NCI-H82 treated with DMSO at 0.1 percent for 48 hours (cell line): Measurements from ENCODE around the gene VPS13C.

Experiments used
- DNase-seq: peaks from one replicate; lab custom pipeline; 2025; ENCODE audit not compliant: unreplicated experiment; lab: John Stamatoyannopoulos, UW

Gene VPS13C

GRCh38 chr15:61822511-61822910 is 237.7 kb downstream of the VPS13C start:
- no peak for DNase-seq

DNA sequence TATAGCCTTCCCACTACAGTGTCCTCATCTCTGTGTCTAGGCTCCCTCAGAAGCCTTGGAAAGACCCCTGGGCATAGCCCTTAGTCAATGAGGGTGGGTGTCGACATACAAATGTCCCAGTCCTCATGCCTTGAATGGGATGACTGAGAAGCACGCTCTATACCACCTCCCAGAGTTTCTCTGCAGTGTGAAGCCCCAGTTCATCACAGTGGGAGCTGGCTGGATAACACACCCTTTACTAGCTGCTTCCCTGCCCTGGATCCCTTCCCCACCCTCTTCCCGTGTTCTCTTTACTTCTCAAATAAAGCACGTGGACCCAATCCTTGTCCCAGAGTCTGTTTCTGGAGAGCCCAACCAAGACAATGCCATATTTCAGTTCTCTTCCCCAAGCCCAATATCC is 239.3 kb downstream of the VPS13C start:
- DNase-seq: no peak

- DNase-seq: no peak
These were observed 240.0 kb downstream of the VPS13C start for GRCh38 chr15:61820212-61820611.

DNA sequence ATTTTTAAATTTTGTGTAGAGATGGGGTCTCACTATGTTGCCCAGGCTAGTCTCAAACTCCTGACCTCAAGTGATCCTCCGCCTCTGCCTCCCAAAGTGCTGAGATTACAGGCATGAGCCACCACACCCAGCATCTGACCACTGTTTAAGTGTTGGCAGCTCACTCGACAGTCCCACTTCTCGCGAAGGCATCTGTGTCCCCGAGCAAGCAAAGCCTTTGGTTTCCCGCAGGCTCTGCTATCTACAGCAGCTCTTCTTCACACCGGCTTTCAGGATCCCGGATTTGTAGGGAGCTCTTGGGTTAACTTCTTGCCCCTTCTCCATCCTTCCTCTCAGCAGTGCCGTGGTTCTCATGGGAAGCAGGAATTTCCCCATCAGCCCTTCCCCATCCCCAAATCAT is 240.9 kb downstream of the VPS13C start:
- no peak for DNase-seq

- no peak for DNase-seq
These were observed 241.4 kb downstream of the VPS13C start for GRCh38 chr15:61818801-61819200.

DNA sequence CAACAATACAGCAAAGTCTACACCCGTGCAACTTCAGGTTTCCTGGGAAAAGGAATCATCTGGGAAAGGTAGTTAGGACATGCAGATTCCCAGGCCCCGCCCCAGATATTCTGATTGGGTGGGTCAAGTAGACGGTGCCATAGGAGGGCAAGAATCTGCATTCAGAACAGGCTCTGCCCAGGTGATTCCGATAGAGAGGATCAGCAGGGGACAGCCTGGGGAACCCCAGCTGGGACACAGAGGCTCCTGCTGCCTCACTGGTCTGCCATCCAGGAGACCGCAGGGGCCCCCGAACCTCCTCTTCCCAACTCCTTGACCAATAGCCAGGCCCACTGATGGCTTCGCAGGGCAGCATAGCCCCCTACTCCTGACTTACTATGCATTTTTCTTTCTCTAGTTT is 243.4 kb downstream of the VPS13C start:
- no peak for DNase-seq

DNA sequence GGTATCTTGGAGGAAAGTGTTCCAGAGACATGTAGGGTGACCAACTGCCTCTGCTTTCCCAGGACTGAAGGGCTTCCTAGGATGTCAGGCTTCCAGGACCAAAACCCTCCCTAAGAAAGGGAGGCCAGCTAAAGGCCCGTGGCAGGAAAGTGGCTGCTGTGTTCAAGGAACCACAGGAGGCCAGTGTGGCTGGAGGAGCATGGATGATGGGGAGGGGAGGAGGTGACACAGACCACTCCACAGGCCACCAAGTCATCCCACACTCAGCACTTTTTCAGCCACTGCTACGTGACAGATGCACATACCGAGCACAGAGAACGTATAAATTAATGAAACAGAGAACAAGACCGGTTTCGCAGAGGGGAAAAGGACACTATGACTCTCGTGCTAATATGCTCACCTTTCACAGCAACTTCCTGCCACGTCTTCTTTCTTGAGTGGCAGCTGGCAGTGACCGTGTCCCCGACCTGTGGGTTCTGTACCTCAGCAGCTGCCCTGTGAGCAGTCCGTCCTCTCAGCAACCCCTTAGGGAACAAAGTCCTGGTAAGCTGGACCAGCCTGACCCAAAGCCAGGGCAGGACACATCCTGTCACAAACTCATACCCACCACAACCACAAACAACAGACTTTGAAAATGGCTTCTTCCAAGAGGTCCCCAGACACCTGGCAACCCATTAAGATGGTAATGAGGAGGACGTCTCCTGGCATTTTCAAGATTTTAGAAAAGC is 244.7 kb downstream of the VPS13C start:
- no peak for DNase-seq

DNA sequence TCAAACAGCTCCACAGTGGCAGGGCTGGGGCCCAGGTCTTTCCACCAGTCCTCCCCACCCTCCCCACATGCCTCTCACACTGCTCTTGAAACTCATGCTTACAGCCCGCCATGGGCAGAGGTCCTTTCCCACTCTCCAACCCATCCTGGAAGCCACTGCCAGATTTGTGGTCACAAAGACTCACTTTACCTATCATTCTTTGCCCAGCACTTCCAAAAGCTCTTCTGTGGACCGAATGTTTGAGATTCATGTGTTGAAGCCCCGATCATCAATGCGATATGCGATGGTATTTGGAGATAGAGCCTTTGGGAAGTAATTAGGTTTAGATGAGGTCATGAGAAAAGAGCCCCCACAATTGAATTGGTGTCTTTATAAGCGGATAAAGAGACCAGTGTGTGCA is 247.8 kb downstream of the VPS13C start:
- no peak for DNase-seq

DNA sequence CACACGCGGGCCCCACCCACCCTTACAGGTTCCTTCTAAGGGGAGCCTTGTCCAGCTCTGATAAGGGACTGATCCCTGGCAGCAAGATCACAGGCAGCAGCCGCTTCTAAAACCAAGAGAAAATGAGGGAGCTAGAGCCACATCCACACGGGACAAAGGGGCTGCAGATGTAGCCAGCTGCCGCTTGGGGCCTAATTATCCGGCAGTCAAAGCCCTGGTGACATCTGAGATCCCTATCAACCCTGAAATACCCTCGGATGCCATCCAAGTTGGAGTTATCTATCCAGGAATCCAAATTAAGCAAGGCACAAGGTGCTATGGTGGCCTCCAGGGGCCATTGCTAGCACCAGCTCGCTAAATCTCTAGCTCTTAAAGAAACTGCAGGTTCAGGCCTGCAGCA is 248.3 kb downstream of the VPS13C start:
- DNase-seq: no peak

GRCh38 chr15:61809216-61809615 is 251.0 kb downstream of the VPS13C start:
- DNase-seq: no peak

GRCh38 chr15:61807281-61807929 is 252.8 kb downstream of the VPS13C start:
- no peak for DNase-seq
